Neural cell (in vitro differentiated cells): ENCODE data around the gene THBS2.

ENCODE experiments used
- EZH2 ChIP-seq: fragments of 200-600, 300-800 bp; shearing (Covaris generic), sonication (generic); IDR thresholded peaks from 2 replicates; pipeline ENCODE4 v1.6.1; 2014; ENCODE audit warnings: antibody characterized with exemption, low read length, borderline replicate concordance, mild to moderate bottlenecking; ENCODE audit not compliant: insufficient read depth, poor library complexity, severe bottlenecking
- POLR2AphosphoS5 ChIP-seq: IDR thresholded peaks from 2 replicates; pipeline ENCODE4 v1.6.1; 2012
- RAD21 ChIP-seq: fragments of 450-650 bp; conservative IDR thresholded peaks from 2 replicates; pipeline ENCODE4 v1.6.1; 2014; ENCODE audit warnings: antibody characterized with exemption, mild to moderate bottlenecking, moderate library complexity
- SMC3 ChIP-seq: fragments of 450-650 bp; conservative IDR thresholded peaks from 2 replicates; pipeline ENCODE4 v1.6.1; 2014; ENCODE audit warnings: antibody characterized with exemption, mild to moderate bottlenecking, moderate library complexity; ENCODE audit not compliant: poor library complexity
- TF ChIP-seq, protein P1 (sequence below): fragments of 450-650 bp; IDR thresholded peaks from 2 replicates; pipeline ENCODE4 v1.5.1; 2014; ENCODE audit warnings: antibody characterized with exemption, mild to moderate bottlenecking, moderate library complexity; ENCODE audit not compliant: poor library complexity, severe bottlenecking

DNA sequence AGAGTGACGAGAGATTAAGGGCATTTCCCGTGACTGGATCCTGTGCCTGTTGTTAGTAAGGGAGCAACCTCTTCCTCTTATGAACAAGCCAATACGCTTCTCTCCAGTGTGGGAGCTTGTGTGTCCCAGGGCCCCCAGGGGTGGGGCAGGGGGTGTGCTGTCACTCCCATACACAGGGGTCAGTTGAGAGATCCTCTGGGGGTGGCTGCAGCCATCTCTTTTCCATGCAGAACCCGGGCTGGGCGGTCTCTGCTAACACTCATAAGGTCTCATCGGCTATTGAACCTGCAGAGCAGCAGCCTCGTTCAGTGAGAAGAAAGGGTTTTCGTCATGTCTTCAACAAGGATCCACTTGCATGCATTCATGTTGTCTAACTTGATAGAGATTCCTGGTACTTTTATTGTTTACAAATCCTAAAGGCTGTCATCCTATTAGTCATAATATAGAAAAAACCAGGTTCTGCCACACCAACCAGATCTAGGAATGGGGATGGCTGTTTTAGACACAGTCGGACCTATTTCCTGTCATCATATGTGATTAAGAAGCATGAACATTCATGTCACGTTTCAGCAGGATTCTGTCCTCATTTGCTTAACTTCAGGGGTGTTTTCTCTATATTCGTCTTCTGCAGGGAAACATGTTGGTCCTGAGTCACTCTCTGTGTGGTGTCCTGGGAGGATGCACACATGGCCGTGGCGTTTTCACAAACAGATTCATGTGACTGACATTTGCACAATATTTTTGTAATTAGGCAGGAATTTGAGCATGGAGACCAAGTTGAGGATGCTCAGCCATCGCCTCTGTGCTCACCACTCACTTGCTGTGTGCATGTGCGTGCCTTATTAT lies 13.3 kb upstream of the THBS2 start:
- TF ChIP-seq, protein P1, sequence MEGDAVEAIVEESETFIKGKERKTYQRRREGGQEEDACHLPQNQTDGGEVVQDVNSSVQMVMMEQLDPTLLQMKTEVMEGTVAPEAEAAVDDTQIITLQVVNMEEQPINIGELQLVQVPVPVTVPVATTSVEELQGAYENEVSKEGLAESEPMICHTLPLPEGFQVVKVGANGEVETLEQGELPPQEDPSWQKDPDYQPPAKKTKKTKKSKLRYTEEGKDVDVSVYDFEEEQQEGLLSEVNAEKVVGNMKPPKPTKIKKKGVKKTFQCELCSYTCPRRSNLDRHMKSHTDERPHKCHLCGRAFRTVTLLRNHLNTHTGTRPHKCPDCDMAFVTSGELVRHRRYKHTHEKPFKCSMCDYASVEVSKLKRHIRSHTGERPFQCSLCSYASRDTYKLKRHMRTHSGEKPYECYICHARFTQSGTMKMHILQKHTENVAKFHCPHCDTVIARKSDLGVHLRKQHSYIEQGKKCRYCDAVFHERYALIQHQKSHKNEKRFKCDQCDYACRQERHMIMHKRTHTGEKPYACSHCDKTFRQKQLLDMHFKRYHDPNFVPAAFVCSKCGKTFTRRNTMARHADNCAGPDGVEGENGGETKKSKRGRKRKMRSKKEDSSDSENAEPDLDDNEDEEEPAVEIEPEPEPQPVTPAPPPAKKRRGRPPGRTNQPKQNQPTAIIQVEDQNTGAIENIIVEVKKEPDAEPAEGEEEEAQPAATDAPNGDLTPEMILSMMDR = no peak
- no peak for TF ChIP-seq EZH2
- no peak for TF ChIP-seq POLR2AphosphoS5
- no peak for TF ChIP-seq SMC3
- no peak for TF ChIP-seq RAD21
